ENCODE results near the gene DPYSL3. TPM values are rescaled to one million over a fixed set of nuclear protein-coding genes. Genes with fewer than 3 reads are reported as not detected.

Gene DPYSL3
- polyA plus RNA-seq, 1 of the 3 experiments (the other 2 are of a cell fraction) = 123 TPM

GRCh38 chr5:147396070-147396823 is 113.6 kb downstream of the DPYSL3 start:
- no peaks in the 10 kb centered on the region for H3K27me3 ChIP-seq (ENCODE audit: insufficient read depth)
- ChIA-PET POLR2A (no interaction called here), CTCF (interaction anchor here (1.0 to 2.4 kb wide), 4 partner anchors 10 to 182 kb away, joined by 3 to 8 read pairs (median 6); no protein-coding TSS in a partner anchor)
- H3K79me2 ChIP-seq (ENCODE audit: insufficient read depth) = no peaks in the 10 kb centered on the region
- H3K27ac ChIP-seq (ENCODE audit: low read depth in 2 of 2, low read length in 1 of 2) = no peak overlapping the region
- TF ChIP-seq RCOR1 (IDR thresholded peaks at IDR 0.05; ENCODE audit: low read length) (no peak), SIN3A (IDR thresholded peaks at IDR 0.05; ENCODE audit: borderline replicate concordance, low read depth, low read length) (no peak), REST (IDR thresholded peaks at IDR 0.05; ENCODE audit: low read depth, low read length) (no peak), FOXJ3 (CRISPR knock-in tag; IDR thresholded peaks at IDR 0.05) (no peak), PBX3 (IDR thresholded peaks at IDR 0.05) (no peak), ELF1 (IDR thresholded peaks at IDR 0.05) (no peak), TCF12 (IDR thresholded peaks at IDR 0.05) (no peak), TAF1 (IDR thresholded peaks at IDR 0.05; ENCODE audit: borderline replicate concordance, low read depth, low read length) (no peak), EP300 (IDR thresholded peaks at IDR 0.05; ENCODE audit: borderline replicate concordance in 1 of 2, low read depth in 1 of 2, low read length in 1 of 2) (no peak), TEAD4 (IDR thresholded peaks at IDR 0.05; ENCODE audit: borderline replicate concordance, insufficient read depth) (no peak), RFX5 (IDR thresholded peaks at IDR 0.05; ENCODE audit: low read length) (no peak), RXRA (IDR thresholded peaks at IDR 0.05; ENCODE audit: borderline replicate concordance, low read depth) (no peak), GABPA (IDR thresholded peaks at IDR 0.05; ENCODE audit: low read depth) (no peak), MEF2A (IDR thresholded peaks at IDR 0.05; ENCODE audit: borderline replicate concordance, low read depth) (no peak), MAX (IDR thresholded peaks at IDR 0.05; ENCODE audit: low read depth) (no peak), EZH2phosphoT487 (IDR thresholded peaks at IDR 0.05; ENCODE audit: borderline replicate concordance, low read depth) (no peak), FOXM1 (IDR thresholded peaks at IDR 0.05; ENCODE audit: low read depth) (no peak), RAD21 (IDR thresholded peaks at IDR 0.05; ENCODE audit: low read length) (no peak)
- no peaks in the 10 kb centered on the region for H3F3A ChIP-seq (replicated peaks; ENCODE audit: insufficient read depth)
- H3K4me1 ChIP-seq (ENCODE audit: control insufficient read depth in 1 of 2, insufficient read depth in 2 of 2, low read depth in 1 of 2, low read length in 1 of 2) = peaks cover 0 to 22% of the 10 kb centered on the region in 2 experiments; a peak in 2 of 4 replicates
- 93% methylated on average over 5 of the region's 8 CpGs for WGBS (ENCODE audit: low lambda C conversion rate)
- no peak overlapping the region for H3K9ac ChIP-seq
- DNase-seq = no peak
- H3K4me2 ChIP-seq = no peak overlapping the region
- H3K4me3 ChIP-seq (ENCODE audit: low read depth in 2 of 2, low read length in 1 of 2) = no peak overlapping the region
- no peak overlapping the region for H2AFZ ChIP-seq (ENCODE audit: low read depth)
- H4K20me1 ChIP-seq (ENCODE audit: insufficient read depth) = no peaks in the 10 kb centered on the region
- H3K9me2 ChIP-seq = no peaks in the 10 kb centered on the region
- H3K9me3 ChIP-seq = no peaks in the 10 kb centered on the region
- peaks cover 72 to 96% of the 10 kb centered on the region in 2 experiments for H3K36me3 ChIP-seq (replicated peaks in 1 of 2; ENCODE audit: control insufficient read depth in 1 of 2, insufficient read depth in 2 of 2, low read length in 1 of 2)

Data from SK-N-SH (cell line).